Measurements from ENCODE around the gene ZNF664.

ZNF664 gene

GRCh38 chr12:124036657-124037109 is 63.7 kb downstream of the ZNF664 start:
- peak; percentile 44 for DNase-seq

- no peak for DNase-seq
Observed at GRCh38 chr12:124037331-124037730, 64.3 kb downstream of the ZNF664 start.

GRCh38 chr12:124039276-124039675 is 66.3 kb downstream of the ZNF664 start:
- no peak for DNase-seq

- no peak for DNase-seq
Observed at GRCh38 chr12:124040291-124040690, 67.3 kb downstream of the ZNF664 start.

GRCh38 chr12:124040737-124041136 is 67.7 kb downstream of the ZNF664 start:
- no peak for DNase-seq

GRCh38 chr12:124041907-124042306 is 68.9 kb downstream of the ZNF664 start:
- no peak for DNase-seq

GRCh38 chr12:124044021-124044420 is 71.0 kb downstream of the ZNF664 start:
- no peak for DNase-seq

- DNase-seq = peak; percentile 80
Observed at GRCh38 chr12:124044809-124045321, 71.8 kb downstream of the ZNF664 start.

GRCh38 chr12:124045671-124046455 is 72.8 kb downstream of the ZNF664 start:
- DNase-seq = no peak

GRCh38 chr12:124046456-124046740 is 73.4 kb downstream of the ZNF664 start:
- DNase-seq = no peak

GRCh38 chr12:124047045-124047566 is 74.1 kb downstream of the ZNF664 start:
- no peak for DNase-seq

GRCh38 chr12:124049451-124050094 is 76.6 kb downstream of the ZNF664 start:
- DNase-seq = no peak

- DNase-seq = no peak
Observed at GRCh38 chr12:124053851-124054250, 80.8 kb downstream of the ZNF664 start.

GRCh38 chr12:124055066-124055465 is 82.1 kb downstream of the ZNF664 start:
- DNase-seq = no peak

- DNase-seq = no peak
Observed at GRCh38 chr12:124057691-124058090, 84.7 kb downstream of the ZNF664 start.

GRCh38 chr12:124059752-124060151 is 86.7 kb downstream of the ZNF664 start:
- DNase-seq = no peak
